Mammary epithelial cell (primary cell): ENCODE data around the gene PDE6A.
"Not testable (repeated sequence)": the region's sequence is repeated elsewhere in the genome, so short reads cannot be mapped to it uniquely, and the experiment has no call there.

Experiments used
- EZH2 ChIP-seq: IDR thresholded peaks from 2 replicates; pipeline ENCODE4 v1.6.1; 2012; ENCODE audit warnings: low read length, inconsistent platforms, borderline replicate concordance
- TF ChIP-seq, protein P1 (sequence below), 2 donors: IDR thresholded peaks in 1 of 2; conservative IDR thresholded peaks in 1 of 2; 2 replicates each; pipeline ENCODE4 v1.5.1; 2011 to 2012; ENCODE audit warnings: inconsistent platforms in 2 of 2, low read length in 2 of 2, mild to moderate bottlenecking in 2 of 2, control low read depth in 1 of 2, low read depth in 1 of 2; ENCODE audit not compliant: insufficient read depth in 1 of 2; ENCODE audit errors: extremely low read depth in 1 of 2

DNA sequence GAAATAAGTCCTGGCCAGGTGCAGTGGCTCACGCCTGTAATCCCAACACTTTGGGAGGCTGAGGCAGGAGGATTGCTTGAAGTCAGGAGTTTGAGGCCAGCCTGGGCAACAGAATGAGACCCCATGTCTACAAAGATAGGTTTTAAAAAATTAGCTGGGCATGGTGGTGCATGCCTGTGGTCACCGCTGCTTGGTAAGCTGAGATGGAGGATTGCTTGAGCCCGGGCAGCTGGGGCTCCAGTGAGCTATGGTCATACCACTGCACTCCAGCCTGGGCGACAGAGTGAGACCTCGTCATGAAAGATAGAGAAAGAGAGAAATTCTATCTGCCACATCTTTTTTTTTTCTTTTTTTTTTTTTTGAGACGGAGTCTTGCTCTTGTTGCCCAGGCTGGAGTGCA lies 86.1 kb downstream of the PDE6A start:
- TF ChIP-seq, protein P1, sequence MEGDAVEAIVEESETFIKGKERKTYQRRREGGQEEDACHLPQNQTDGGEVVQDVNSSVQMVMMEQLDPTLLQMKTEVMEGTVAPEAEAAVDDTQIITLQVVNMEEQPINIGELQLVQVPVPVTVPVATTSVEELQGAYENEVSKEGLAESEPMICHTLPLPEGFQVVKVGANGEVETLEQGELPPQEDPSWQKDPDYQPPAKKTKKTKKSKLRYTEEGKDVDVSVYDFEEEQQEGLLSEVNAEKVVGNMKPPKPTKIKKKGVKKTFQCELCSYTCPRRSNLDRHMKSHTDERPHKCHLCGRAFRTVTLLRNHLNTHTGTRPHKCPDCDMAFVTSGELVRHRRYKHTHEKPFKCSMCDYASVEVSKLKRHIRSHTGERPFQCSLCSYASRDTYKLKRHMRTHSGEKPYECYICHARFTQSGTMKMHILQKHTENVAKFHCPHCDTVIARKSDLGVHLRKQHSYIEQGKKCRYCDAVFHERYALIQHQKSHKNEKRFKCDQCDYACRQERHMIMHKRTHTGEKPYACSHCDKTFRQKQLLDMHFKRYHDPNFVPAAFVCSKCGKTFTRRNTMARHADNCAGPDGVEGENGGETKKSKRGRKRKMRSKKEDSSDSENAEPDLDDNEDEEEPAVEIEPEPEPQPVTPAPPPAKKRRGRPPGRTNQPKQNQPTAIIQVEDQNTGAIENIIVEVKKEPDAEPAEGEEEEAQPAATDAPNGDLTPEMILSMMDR (conservative IDR thresholded peaks at IDR 0.05 in 1 of 2, IDR thresholded peaks at IDR 0.05 in 1 of 2; ENCODE audit: extremely low read depth in 1 of 2, insufficient read depth in 1 of 2, low read depth in 1 of 2, low read length in 2 of 2) = not testable (repeated sequence)
- not testable (repeated sequence) for TF ChIP-seq EZH2
